H1 (cell line): ENCODE data around the gene MYLIP. TPM values are rescaled to one million over a fixed set of nuclear protein-coding genes. Genes with fewer than 3 reads are reported as not detected.

Experiments
- CTCF ChIA-PET: fragments of 300-600 bp; sonication (Branson Sonifier 250); formaldehyde crosslinking; loops from one replicate; lab custom pipeline; 2021; ENCODE audit not compliant: partially characterized antibody; lab: Charles Lee
- POLR2A ChIA-PET: fragments of 300-600 bp; sonication (Branson Sonifier 250); formaldehyde crosslinking; loops from one replicate; lab custom pipeline; 2021; ENCODE audit warnings: inconsistent platforms; ENCODE audit not compliant: partially characterized antibody; lab: Charles Lee
- DNase-seq, 2 experiments: peaks; one replicate each; pipeline versions ENCODE4 v3.0.0 to v3.0.0-alpha.2; 2010 to 2022; ENCODE audit warnings: low spot score in 2 of 2, low read depth in 1 of 2, mixed read lengths in 1 of 2
- FAIRE-seq: peaks from 2 replicates; lab custom pipeline; 2011; peaks lifted over from hg19 to GRCh38; lab: Jason Lieb, UNC
- H2AFZ ChIP-seq: 2 replicates; pipeline ENCODE4 v1.8.1; 2012; ENCODE audit warnings: low read length, inconsistent platforms
- H2AK5ac ChIP-seq: 2 replicates; pipeline ENCODE4 v1.6.1; 2013; ENCODE audit warnings: low read depth, low read length
- H2BK120ac ChIP-seq: replicated peaks from 2 replicates; pipeline ENCODE3; 2013; ENCODE audit warnings: low read depth, low read length, inconsistent platforms
- H2BK12ac ChIP-seq: 2 replicates; pipeline ENCODE4 v1.6.1; 2013; ENCODE audit warnings: low read depth, low read length
- H2BK15ac ChIP-seq: 2 replicates; pipeline ENCODE4 v1.6.1; 2013; ENCODE audit warnings: low read length
- H2BK20ac ChIP-seq: 2 replicates; pipeline ENCODE4 v1.6.1; 2013; ENCODE audit warnings: low read length
- H2BK5ac ChIP-seq: 2 replicates; pipeline ENCODE4 v1.6.1; 2013; ENCODE audit warnings: low read depth, low read length
- H3K14ac ChIP-seq: 2 replicates; pipeline ENCODE4 v1.6.1; 2013; ENCODE audit warnings: inconsistent platforms; ENCODE audit not compliant: insufficient read length
- H3K18ac ChIP-seq: 2 replicates; pipeline ENCODE4 v1.6.1; 2013; ENCODE audit warnings: low read length; ENCODE audit errors: extremely low read depth
- H3K23ac ChIP-seq: 2 replicates; pipeline ENCODE4 v1.6.1; 2013; ENCODE audit warnings: inconsistent platforms; ENCODE audit not compliant: insufficient read length
- H3K23me2 ChIP-seq: 2 replicates; pipeline ENCODE4 v1.6.1; 2013; ENCODE audit warnings: low read depth, low read length
- H3K27ac ChIP-seq: 2 replicates; pipeline ENCODE4 v1.6.1; 2011; ENCODE audit warnings: low read depth, low read length, inconsistent platforms
- H3K27me3 ChIP-seq, 4 experiments: replicated peaks in 1 of 4; 1 replicate in 1 of 4; 2 replicates in 3 of 4; pipeline versions ENCODE4 v1.6.1 to v1.8.1; 2011 to 2013; ENCODE audit warnings: low read length in 3 of 4, mild to moderate bottlenecking in 3 of 4, inconsistent platforms in 2 of 4, mixed read lengths in 2 of 4, moderate library complexity in 1 of 4; ENCODE audit not compliant: control insufficient read depth in 3 of 4, insufficient read depth in 3 of 4; ENCODE audit errors: extremely low read depth in 1 of 4
- H3K36me3 ChIP-seq, 4 experiments: 2 replicates each; pipeline versions ENCODE4 v1.6.1 to v1.8.1; 2011 to 2013; ENCODE audit warnings: mild to moderate bottlenecking in 4 of 4, low read length in 3 of 4, moderate library complexity in 2 of 4, control low read depth in 1 of 4, inconsistent platforms in 1 of 4; ENCODE audit not compliant: insufficient read depth in 4 of 4, control insufficient read depth in 2 of 4
- H3K4ac ChIP-seq: replicated peaks from 2 replicates; pipeline ENCODE3; 2013; ENCODE audit warnings: low read length, low read depth, mixed read lengths, inconsistent platforms; ENCODE audit not compliant: insufficient read length
- H3K4me1 ChIP-seq, 4 experiments: replicated peaks in 1 of 4; 1 replicate in 1 of 4; 2 replicates in 3 of 4; pipeline versions ENCODE4 v1.6.1 to v1.8.1; 2011 to 2013; ENCODE audit warnings: low read length in 3 of 4, inconsistent platforms in 2 of 4, mixed read lengths in 1 of 4; ENCODE audit not compliant: insufficient read depth in 4 of 4, control insufficient read depth in 3 of 4
- H3K4me2 ChIP-seq, 2 experiments: 2 replicates each; pipeline versions ENCODE4 v1.6.1 to v1.8.1; 2011 to 2013; ENCODE audit warnings: low read depth in 2 of 2, low read length in 2 of 2, control low read depth in 1 of 2, inconsistent platforms in 1 of 2, mild to moderate bottlenecking in 1 of 2; ENCODE audit not compliant: insufficient read depth in 1 of 2
- H3K4me3 ChIP-seq, 4 experiments: fragments of 200-600, 300-600 bp in 1 of 4; sonication (generic), shearing (Covaris generic), sonication (Bioruptor Twin) in 1 of 4; 2 replicates each; pipeline versions ENCODE4 v1.5.1 to v1.8.1; 2011 to 2016; ENCODE audit warnings: low read length in 4 of 4, low read depth in 3 of 4, control low read depth in 2 of 4, inconsistent platforms in 2 of 4, mild to moderate bottlenecking in 2 of 4, mixed read lengths in 1 of 4, moderate library complexity in 1 of 4; ENCODE audit not compliant: insufficient read depth in 2 of 4; ENCODE audit errors: extremely low read depth in 1 of 4
- H3K56ac ChIP-seq: replicated peaks from 2 replicates; pipeline ENCODE3; 2013; ENCODE audit warnings: low read depth, mild to moderate bottlenecking, mixed read lengths, low read length, inconsistent platforms; ENCODE audit not compliant: insufficient read length
- H3K79me1 ChIP-seq: 2 replicates; pipeline ENCODE4 v1.6.1; 2013; ENCODE audit warnings: low read depth, low read length, control low read depth
- H3K79me2 ChIP-seq, 2 experiments: 2 replicates each; pipeline versions ENCODE4 v1.6.1 to v1.8.1; 2012 to 2013; ENCODE audit warnings: low read length in 2 of 2, mild to moderate bottlenecking in 2 of 2, inconsistent platforms in 1 of 2; ENCODE audit not compliant: insufficient read depth in 2 of 2, control insufficient read depth in 1 of 2
- H3K9ac ChIP-seq, 4 experiments: replicated peaks in 1 of 4; 1 replicate in 1 of 4; 2 replicates in 3 of 4; pipeline versions ENCODE4 v1.6.1 to v1.8.1; 2011 to 2013; ENCODE audit warnings: low read depth in 3 of 4, low read length in 3 of 4, control low read depth in 2 of 4, mild to moderate bottlenecking in 2 of 4, moderate library complexity in 2 of 4, inconsistent platforms in 1 of 4; ENCODE audit errors: extremely low read depth in 1 of 4
- H3K9me3 ChIP-seq, 2 experiments: 2 replicates each; pipeline versions ENCODE4 v1.6.1 to v1.8.1; 2012 to 2013; ENCODE audit warnings: mild to moderate bottlenecking in 2 of 2, moderate library complexity in 2 of 2, control low read depth in 1 of 2, inconsistent platforms in 1 of 2, low read depth in 1 of 2, low read length in 1 of 2, mixed read lengths in 1 of 2; ENCODE audit not compliant: insufficient read depth in 2 of 2
- H4K20me1 ChIP-seq, 2 experiments: replicated peaks in 1 of 2; 2 replicates each; pipeline versions ENCODE3 to v1.8.1; 2011 to 2013; ENCODE audit warnings: inconsistent platforms in 2 of 2, low read length in 2 of 2, mild to moderate bottlenecking in 1 of 2; ENCODE audit not compliant: insufficient read depth in 2 of 2, control insufficient read depth in 1 of 2
- H4K5ac ChIP-seq: 2 replicates; pipeline ENCODE4 v1.6.1; 2013; ENCODE audit warnings: low read length, low read depth, mixed read lengths, inconsistent platforms; ENCODE audit not compliant: insufficient read length
- H4K8ac ChIP-seq: 2 replicates; pipeline ENCODE4 v1.8.0; 2013; ENCODE audit warnings: mild to moderate bottlenecking, moderate library complexity, low read length, inconsistent platforms; ENCODE audit not compliant: insufficient read depth; ENCODE audit errors: extremely low read depth
- H4K91ac ChIP-seq: replicated peaks from 2 replicates; pipeline ENCODE3; 2013; ENCODE audit warnings: low read length, mixed read lengths, inconsistent platforms; ENCODE audit not compliant: insufficient read length
- JUN ChIP-seq: IDR thresholded peaks from 2 replicates; pipeline ENCODE4 v1.6.1; 2011; ENCODE audit warnings: low read depth, mild to moderate bottlenecking, improper control_type of control experiment, low read length
- PHF8 ChIP-seq: fragments of 200-600 bp; sonication (generic); conservative IDR thresholded peaks from 2 replicates; pipeline ENCODE4 v1.7.1; 2012; ENCODE audit warnings: low read depth, mild to moderate bottlenecking, inconsistent platforms, low read length, moderate library complexity
- RAD21 ChIP-seq, 2 experiments: IDR thresholded peaks in 1 of 2; conservative IDR thresholded peaks in 1 of 2; 2 replicates each; pipeline ENCODE4 v1.6.1; 2011; ENCODE audit warnings: low read depth in 2 of 2, low read length in 2 of 2, improper control_type of control experiment in 1 of 2, inconsistent platforms in 1 of 2, mild to moderate bottlenecking in 1 of 2, moderate library complexity in 1 of 2
- SIRT6 ChIP-seq: IDR thresholded peaks from one replicate; pipeline ENCODE4 v1.7.1; 2012; ENCODE audit warnings: low read length, inconsistent platforms
- WGBS, 2 experiments: shearing (Covaris generic) in 1 of 2; methylation state at CpG; one replicate each; pipeline versions ENCODE4 v1.1.6 to v1.1.7; 2013 to 2015; ENCODE audit warnings: low lambda C conversion rate in 2 of 2, mixed read lengths in 2 of 2, inconsistent platforms in 1 of 2, low coverage in 1 of 2, missing lambda C conversion rate in 1 of 2; ENCODE audit not compliant: insufficient replicate concordance in 2 of 2, insufficient coverage in 1 of 2, insufficient read length in 1 of 2; ENCODE audit errors: extremely low coverage in 1 of 2, missing lambda C conversion rate in 1 of 2; 5-methylcytosine and 5-hydroxymethylcytosine counted together
- polyA plus RNA-seq, 7 experiments: library from polyadenylated mRNA; depleted of rRNA in 3 of 7; stranded (reverse) in 5 of 7; unstranded in 2 of 7; fragments of >200 nt in 5 of 7; fragments of 200-250 nt in 2 of 7; gene quantifications; 1 replicate in 5 of 7; 2 replicates in 1 of 7; 4 replicates in 1 of 7; pipeline versions ENCODE4 v1.2.1 to v1.2.3, GENCODE V29; 2011 to 2013; ENCODE audit warnings: missing spikeins in 2 of 7, mixed read lengths in 2 of 7
- total RNA-seq: library from RNA; stranded (reverse); fragmentation: NEBNext Ultra II Directional; extraction: Animal tissue kit (Norgen Biotek cat#: 25700); gene quantifications from 2 replicates; pipeline ENCODE4 v1.2.1, GENCODE V29; 2021
- TF ChIP-seq, protein P1 (sequence below): IDR thresholded peaks from 2 replicates; pipeline ENCODE4 v1.6.1; 2012; ENCODE audit warnings: inconsistent platforms

The MYLIP gene
- total and polyA plus RNA-seq, 2 of the 8 experiments (the other 6 are each of a cell fraction or from before 2014, with no cell fraction given), result 21.1 to 26.9 TPM

DNA sequence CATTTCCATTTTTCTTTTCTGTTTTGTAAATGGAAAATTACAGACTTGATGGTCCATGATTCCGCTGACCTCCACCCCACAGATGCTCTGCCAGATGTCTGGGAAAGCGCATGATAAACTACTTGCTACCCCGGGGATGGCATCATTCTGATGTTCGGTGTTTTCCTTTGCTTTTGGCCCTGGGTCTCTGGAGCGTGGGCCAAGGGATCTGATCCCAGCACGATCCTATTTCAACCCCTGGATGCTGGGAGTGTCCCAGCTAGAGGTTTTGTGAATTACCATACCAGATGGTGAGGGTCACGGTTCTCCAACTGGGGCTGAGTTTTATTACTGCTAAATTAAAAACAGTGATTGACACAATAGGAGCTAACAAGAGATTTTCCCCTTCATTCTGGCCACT, 25.2 kb upstream of the MYLIP start:
- Histone ChIP-seq H3K9ac (no peak overlapping the region), H3K18ac (no peak overlapping the region), H2BK120ac (no peak overlapping the region), H4K91ac (no peak overlapping the region), H3K27me3 (no peaks in the 10 kb centered on the region), H3K23me2 (no peaks in the 10 kb centered on the region), H3K23ac (no peak overlapping the region), H2BK12ac (no peak overlapping the region), H2AFZ (no peak overlapping the region), H4K8ac (no peak overlapping the region), H3K14ac (no peak overlapping the region), H3K27ac (no peak overlapping the region), H3K79me2 (no peaks in the 10 kb centered on the region), H4K20me1 (no peaks in the 10 kb centered on the region), H3K36me3 (no peaks in the 10 kb centered on the region), H3K9me3 (0 out of 4 replicates have a peak, but pooled peaks cover 0 to 2% of the 10 kb centered on the region in 2 experiments), H2BK15ac (no peak overlapping the region), H2AK5ac (no peak overlapping the region), H3K79me1 (no peaks in the 10 kb centered on the region), H2BK5ac (no peak overlapping the region), H3K4me3 (no peak overlapping the region), H3K4me2 (no peak overlapping the region), H3K56ac (no peak overlapping the region), H4K5ac (no peak overlapping the region), H2BK20ac (no peak overlapping the region), H3K4me1 (peaks cover 0 to 3% (median 0%) of the 10 kb centered on the region in 4 experiments; a peak in 1 of 7 replicates), H3K4ac (no peak overlapping the region)
- POLR2A ChIA-PET, result interaction anchor here (0.6 to 1.1 kb wide), 2 partner anchors 10 to 14 kb away, joined by 3 read pairs; no protein-coding TSS in a partner anchor
- no peak for TF ChIP-seq JUN
- no peak for TF ChIP-seq PHF8
- no peak for TF ChIP-seq SIRT6
- TF ChIP-seq, protein P1, sequence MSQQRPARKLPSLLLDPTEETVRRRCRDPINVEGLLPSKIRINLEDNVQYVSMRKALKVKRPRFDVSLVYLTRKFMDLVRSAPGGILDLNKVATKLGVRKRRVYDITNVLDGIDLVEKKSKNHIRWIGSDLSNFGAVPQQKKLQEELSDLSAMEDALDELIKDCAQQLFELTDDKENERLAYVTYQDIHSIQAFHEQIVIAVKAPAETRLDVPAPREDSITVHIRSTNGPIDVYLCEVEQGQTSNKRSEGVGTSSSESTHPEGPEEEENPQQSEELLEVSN, result no peak
- TF ChIP-seq RAD21 (IDR thresholded peaks at IDR 0.05 in 1 of 2, conservative IDR thresholded peaks at IDR 0.05 in 1 of 2; ENCODE audit: low read depth in 2 of 2, low read length in 2 of 2), result no peak
- DNase-seq, result no peak
- 88% methylated on average over 7 of the region's 7 CpGs; no CpG with 5 or more reads in 1 of the 2 experiments for WGBS, 2 experiments
- no peak for FAIRE-seq
- CTCF ChIA-PET, result interaction anchor here (1.7 kb wide), 1 partner anchor 11 kb away, joined by 4 read pairs; no protein-coding TSS in a partner anchor
